ENCODE data around the gene SKIC8. TPM values are rescaled to one million over a fixed set of nuclear protein-coding genes. Genes with fewer than 3 reads are reported as not detected.

The SKIC8 gene
- total RNA-seq, 5 donors from 2014 or later (not counting 1 experiment from before 2014, with no cell fraction given) = 25.6 to 42.8 (median 33.5) TPM

DNA sequence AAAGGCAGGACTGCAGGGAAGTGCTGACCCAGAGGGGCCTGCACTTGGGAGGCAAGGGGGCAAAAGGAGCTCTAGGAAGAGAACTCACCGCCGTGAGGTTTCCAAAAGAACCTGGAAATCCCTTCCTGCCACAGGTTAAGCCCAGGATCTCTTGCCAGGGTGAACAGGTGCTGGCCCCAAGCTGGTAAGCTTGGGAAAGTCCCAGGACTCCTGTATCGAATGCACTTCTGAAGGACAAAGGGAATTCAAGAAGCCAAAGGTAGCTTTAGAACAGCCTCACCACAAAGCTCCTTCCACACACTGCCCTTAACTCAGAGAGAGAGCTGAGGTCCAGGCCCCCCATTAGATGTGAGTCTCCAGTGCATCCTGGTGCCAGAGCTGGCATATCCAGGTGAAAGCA lies 11.9 kb upstream of the SKIC8 start:
- H3K4me3 ChIP-seq (ENCODE audit: control insufficient read depth in 1 of 2, extremely low read depth in 1 of 2, low read length in 1 of 2) = no peak overlapping the region
- H3K4me1 ChIP-seq (ENCODE audit: control insufficient read depth in 1 of 2, extremely low read depth in 1 of 2, insufficient read depth in 2 of 2, low read length in 2 of 2) = no peaks in the 10 kb centered on the region
- 100% methylated on average over 1 of the region's 3 CpGs for WGBS (ENCODE audit: insufficient coverage)
- peaks cover 7 to 15% of the 10 kb centered on the region in 2 donors for H3K27me3 Mint-ChIP-seq
- no peak for DNase-seq
- ChIA-PET POLR2A (no interaction called here), CTCF (interaction anchor here in 1 of 2 donors (0.6 kb wide), 1 partner anchor 1400 kb away, joined by 6 read pairs; no protein-coding TSS in a partner anchor)
- no peaks in the 10 kb centered on the region for H3K36me3 Mint-ChIP-seq
- H3K27me3 ChIP-seq (replicated peaks in 1 of 2; ENCODE audit: control insufficient read depth in 2 of 2, extremely low read depth in 1 of 2, insufficient read depth in 2 of 2, low read length in 1 of 2) = peaks cover 0 to 43% of the 10 kb centered on the region in 2 experiments
- H3K9me3 Mint-ChIP-seq = no peaks in the 10 kb centered on the region
- no peak overlapping the region for H3K4me3 Mint-ChIP-seq
- no peaks in the 10 kb centered on the region for H3K36me3 ChIP-seq (ENCODE audit: control insufficient read depth in 2 of 2, extremely low read depth in 1 of 2, insufficient read depth in 1 of 2, low read length in 1 of 2)
- H3K9me3 ChIP-seq = no peaks in the 10 kb centered on the region
- H3K4me1 Mint-ChIP-seq = no peaks in the 10 kb centered on the region
- no peak overlapping the region for H3K27ac ChIP-seq (ENCODE audit: low read length)
- ATAC-seq (replicated peaks in 1 of 4) = no peak
- H3K27ac Mint-ChIP-seq = no peak overlapping the region

DNA sequence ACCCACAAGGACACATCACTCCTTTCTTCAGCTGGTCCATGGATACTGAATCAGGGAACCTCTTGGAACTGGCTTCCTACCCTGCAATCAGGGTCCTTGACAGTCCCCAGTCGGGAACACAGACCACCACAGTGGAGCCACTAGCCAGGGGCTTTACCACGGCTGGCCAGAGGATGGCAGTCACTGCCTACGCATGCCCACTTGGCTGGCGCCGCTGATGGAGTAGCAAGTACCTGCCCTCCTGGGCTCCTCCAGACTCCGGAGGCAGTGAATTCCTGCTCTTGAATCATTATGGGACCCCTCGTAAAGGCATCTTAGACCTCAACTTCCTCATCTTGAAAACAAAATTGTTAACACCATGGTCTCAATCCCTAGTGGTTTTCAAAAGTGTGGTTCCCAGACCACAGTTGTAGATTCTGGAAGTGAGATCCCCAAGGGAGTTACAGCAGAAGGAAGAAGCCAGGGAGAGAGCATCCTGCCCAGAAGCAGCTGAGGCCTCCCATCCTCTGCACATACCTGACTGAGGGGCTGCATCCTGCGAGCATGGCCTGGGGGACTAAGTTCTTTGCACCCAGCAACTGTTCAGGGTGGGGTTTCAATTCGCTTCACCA lies 9.1 kb upstream of the SKIC8 start:
- POLR2A ChIA-PET = no interaction called here
- no peak overlapping the region for H3K27ac ChIP-seq (ENCODE audit: low read length)
- 25% methylated on average over 8 of the region's 9 CpGs for WGBS (ENCODE audit: insufficient coverage)

DNA sequence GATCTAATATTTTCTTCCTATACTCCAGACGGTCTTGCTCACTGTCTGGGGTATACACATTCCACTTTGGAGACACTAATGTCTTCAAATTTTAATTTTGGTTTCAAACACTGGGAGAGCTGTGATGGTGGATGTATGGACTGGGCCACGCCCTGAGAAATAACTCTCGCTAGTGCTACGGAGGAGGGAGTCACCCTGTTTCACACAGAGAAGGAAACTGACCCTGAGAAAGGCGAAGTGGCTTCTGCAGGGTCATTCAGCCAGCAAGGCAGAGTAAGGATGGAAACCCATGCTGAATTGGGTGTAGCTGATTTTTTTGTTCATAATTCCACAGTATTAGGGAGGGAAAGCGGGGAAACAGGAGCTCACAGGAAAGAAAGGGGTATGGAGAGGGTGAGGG lies 8.6 kb upstream of the SKIC8 start:
- no peak overlapping the region for H3K4me3 Mint-ChIP-seq
- Histone ChIP-seq H3K4me1 (ENCODE audit: control insufficient read depth in 1 of 2, extremely low read depth in 1 of 2, insufficient read depth in 2 of 2, low read length in 2 of 2) (no peaks in the 10 kb centered on the region), H3K27ac (ENCODE audit: low read length) (no peak overlapping the region), H3K36me3 (ENCODE audit: control insufficient read depth in 2 of 2, extremely low read depth in 1 of 2, insufficient read depth in 1 of 2, low read length in 1 of 2) (no peaks in the 10 kb centered on the region), H3K27me3 (replicated peaks in 1 of 2; ENCODE audit: control insufficient read depth in 2 of 2, extremely low read depth in 1 of 2, insufficient read depth in 2 of 2, low read length in 1 of 2) (peaks cover 0 to 41% of the 10 kb centered on the region in 2 experiments), H3K4me3 (ENCODE audit: control insufficient read depth in 1 of 2, extremely low read depth in 1 of 2, low read length in 1 of 2) (no peak overlapping the region), H3K9me3 (no peaks in the 10 kb centered on the region)
- H3K4me1 Mint-ChIP-seq = no peaks in the 10 kb centered on the region
- H3K9me3 Mint-ChIP-seq = no peaks in the 10 kb centered on the region
- ATAC-seq (replicated peaks in 1 of 4) (no peak), DNase-seq (no peak)
- H3K27ac Mint-ChIP-seq = no peak overlapping the region
- no peaks in the 10 kb centered on the region for H3K36me3 Mint-ChIP-seq
- POLR2A ChIA-PET = no interaction called here
- 60% methylated on average over 1 of the region's 6 CpGs for WGBS (ENCODE audit: insufficient coverage)
- CTCF ChIA-PET = interaction anchor here in 1 of 2 donors (1.0 to 1.1 kb wide), 2 partner anchors 8 to 130 kb away, joined by 3 read pairs; partner anchors contain the start of genes IREB2 and SKIC8
- peaks cover 10 to 18% of the 10 kb centered on the region in 2 donors for H3K27me3 Mint-ChIP-seq

More for the DNA sequence above, 9.1 kb upstream of the SKIC8 start:
- H3K4me3 ChIP-seq (ENCODE audit: control insufficient read depth in 1 of 2, extremely low read depth in 1 of 2, low read length in 1 of 2) = no peak overlapping the region
- Mint-ChIP-seq H3K4me1 (no peaks in the 10 kb centered on the region), H3K27me3 (peaks cover 10 to 18% of the 10 kb centered on the region in 2 donors), H3K27ac (no peak overlapping the region), H3K36me3 (no peaks in the 10 kb centered on the region), H3K9me3 (no peaks in the 10 kb centered on the region), H3K4me3 (no peak overlapping the region)
- no peaks in the 10 kb centered on the region for H3K36me3 ChIP-seq (ENCODE audit: control insufficient read depth in 2 of 2, extremely low read depth in 1 of 2, insufficient read depth in 1 of 2, low read length in 1 of 2)
- H3K9me3 ChIP-seq = no peaks in the 10 kb centered on the region
- H3K4me1 ChIP-seq (ENCODE audit: control insufficient read depth in 1 of 2, extremely low read depth in 1 of 2, insufficient read depth in 2 of 2, low read length in 2 of 2) = no peaks in the 10 kb centered on the region
- H3K27me3 ChIP-seq (replicated peaks in 1 of 2; ENCODE audit: control insufficient read depth in 2 of 2, extremely low read depth in 1 of 2, insufficient read depth in 2 of 2, low read length in 1 of 2) = peaks cover 0 to 44% of the 10 kb centered on the region in 2 experiments
- ATAC-seq (replicated peaks in 1 of 4) (peak; percentile 48 to 56 (median 52)), DNase-seq (peak in 26 of 35 experiments; percentile 3 to 46 (median 20))
- CTCF ChIA-PET = interaction anchor here in 1 of 2 donors (1.0 to 1.1 kb wide), 2 partner anchors 9 to 130 kb away, joined by 3 read pairs; partner anchors contain the start of genes IREB2 and SKIC8

DNA sequence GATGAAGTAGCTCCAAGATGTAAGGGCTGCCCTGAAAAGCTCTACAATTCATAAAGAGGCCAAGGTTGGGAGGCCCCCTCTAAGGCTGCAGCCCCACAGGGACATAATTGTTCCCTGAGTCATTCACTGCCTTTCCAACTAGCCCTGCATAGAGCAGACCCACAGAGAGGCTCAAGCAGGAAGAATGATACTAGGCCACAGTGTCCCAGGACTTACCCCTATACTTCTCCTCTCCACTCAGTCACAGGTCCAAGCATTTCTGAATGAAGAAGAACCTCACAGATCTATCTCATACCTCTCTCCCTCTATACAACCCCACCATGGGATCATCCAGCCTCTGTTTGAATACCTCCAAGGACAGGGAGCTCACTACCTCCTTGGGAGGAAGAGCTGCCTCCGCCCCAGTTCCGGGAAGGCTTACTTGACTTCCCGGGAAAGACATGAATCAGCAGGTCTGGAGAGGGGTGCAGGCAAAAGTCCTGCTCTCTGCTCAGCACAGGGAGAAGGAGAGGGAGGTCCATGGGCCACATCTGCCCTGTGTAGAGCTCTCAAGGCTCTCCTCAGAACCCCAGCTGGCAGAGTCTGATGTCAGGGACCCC lies 6.9 kb upstream of the SKIC8 start:
- Mint-ChIP-seq H3K27ac (no peak overlapping the region), H3K4me3 (no peak overlapping the region), H3K27me3 (peaks cover 10 to 18% of the 10 kb centered on the region in 2 donors)

DNA sequence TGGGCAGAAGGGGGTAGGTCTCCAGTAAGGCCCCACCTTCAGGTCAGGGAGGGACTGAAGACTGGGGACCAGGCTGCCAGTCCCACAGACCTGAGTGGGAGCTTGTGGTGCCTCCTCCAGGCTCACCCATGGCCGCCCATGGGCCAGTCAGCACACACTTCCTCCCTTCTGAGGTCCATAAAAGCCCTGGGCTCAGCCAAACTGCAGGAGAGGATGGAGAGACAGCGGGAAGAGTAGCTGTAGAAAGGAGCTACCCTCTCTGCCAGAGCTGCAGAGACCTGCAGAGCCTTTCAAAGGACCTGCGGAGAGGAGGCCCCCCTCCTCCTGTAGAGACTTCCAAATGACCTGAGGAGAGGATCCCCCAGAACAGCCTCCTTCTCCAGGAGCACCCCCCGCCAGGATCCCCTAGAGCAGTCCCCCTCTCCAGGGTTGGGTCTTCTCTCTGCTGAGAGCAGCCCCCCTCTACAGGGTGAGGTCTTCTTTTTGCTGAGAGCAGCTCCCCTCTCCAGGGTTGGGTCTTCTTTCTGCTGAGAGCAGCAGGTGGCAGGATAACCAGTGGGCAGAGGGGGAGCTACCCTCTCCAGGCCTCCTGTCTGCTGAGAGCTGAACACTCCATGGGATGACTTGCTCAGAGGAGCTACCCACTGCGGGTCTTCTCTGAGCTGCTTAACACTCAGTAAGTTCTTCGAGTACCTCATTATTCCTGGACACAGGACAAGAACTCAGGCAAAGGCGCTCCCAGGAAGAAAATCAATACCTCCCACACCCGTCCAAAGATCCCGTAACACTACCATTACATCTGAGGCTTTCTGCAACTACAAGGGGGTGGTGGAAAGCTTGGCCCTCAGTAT lies 5.0 kb upstream of the SKIC8 start:
- Histone ChIP-seq H3K9me3 (no peaks in the 10 kb centered on the region), H3K27ac (ENCODE audit: low read length) (no peak overlapping the region), H3K4me3 (ENCODE audit: control insufficient read depth in 1 of 2, extremely low read depth in 1 of 2, low read length in 1 of 2) (no peak overlapping the region), H3K4me1 (ENCODE audit: control insufficient read depth in 1 of 2, extremely low read depth in 1 of 2, insufficient read depth in 2 of 2, low read length in 2 of 2) (peaks cover 0 to 7% of the 10 kb centered on the region in 2 experiments), H3K27me3 (replicated peaks in 1 of 2; ENCODE audit: control insufficient read depth in 2 of 2, extremely low read depth in 1 of 2, insufficient read depth in 2 of 2, low read length in 1 of 2) (peaks cover 0 to 36% of the 10 kb centered on the region in 2 experiments), H3K36me3 (ENCODE audit: control insufficient read depth in 2 of 2, extremely low read depth in 1 of 2, insufficient read depth in 1 of 2, low read length in 1 of 2) (no peaks in the 10 kb centered on the region)
- Mint-ChIP-seq H3K36me3 (no peaks in the 10 kb centered on the region), H3K4me3 (no peak overlapping the region), H3K4me1 (peaks cover 4 to 8% (median 5%) of the 10 kb centered on the region in 3 donors), H3K9me3 (no peaks in the 10 kb centered on the region), H3K27me3 (peaks cover 10 to 12% of the 10 kb centered on the region in 2 donors), H3K27ac (no peak overlapping the region)
- 81% methylated on average over 4 of the region's 9 CpGs for WGBS (ENCODE audit: insufficient coverage)
- ChIA-PET CTCF (no interaction called here), POLR2A (no interaction called here)
- ATAC-seq (replicated peaks in 1 of 4) = no peak
- no peak for DNase-seq

More for the DNA sequence above, 6.9 kb upstream of the SKIC8 start:
- Histone ChIP-seq H3K36me3 (ENCODE audit: control insufficient read depth in 2 of 2, extremely low read depth in 1 of 2, insufficient read depth in 1 of 2, low read length in 1 of 2) (no peaks in the 10 kb centered on the region), H3K4me1 (ENCODE audit: control insufficient read depth in 1 of 2, extremely low read depth in 1 of 2, insufficient read depth in 2 of 2, low read length in 2 of 2) (no peaks in the 10 kb centered on the region), H3K27me3 (replicated peaks in 1 of 2; ENCODE audit: control insufficient read depth in 2 of 2, extremely low read depth in 1 of 2, insufficient read depth in 2 of 2, low read length in 1 of 2) (peaks cover 0 to 41% of the 10 kb centered on the region in 2 experiments), H3K4me3 (ENCODE audit: control insufficient read depth in 1 of 2, extremely low read depth in 1 of 2, low read length in 1 of 2) (no peak overlapping the region), H3K27ac (ENCODE audit: low read length) (no peak overlapping the region), H3K9me3 (no peaks in the 10 kb centered on the region)
- no peak for ATAC-seq (replicated peaks in 1 of 4)
- CTCF ChIA-PET = interaction anchor here (0.7 to 1.0 kb wide), 2 partner anchors 11 to 38 kb away, joined by 3 to 6 read pairs; no protein-coding TSS in a partner anchor
- H3K9me3 Mint-ChIP-seq = no peaks in the 10 kb centered on the region
- POLR2A ChIA-PET = no interaction called here
- no peak for DNase-seq
- no CpG with 5 or more reads among the region's 3 CpGs for WGBS (ENCODE audit: insufficient coverage)
- peaks cover 0 to 3% (median 1%) of the 10 kb centered on the region in 3 donors for H3K4me1 Mint-ChIP-seq
- H3K36me3 Mint-ChIP-seq = no peaks in the 10 kb centered on the region

DNA sequence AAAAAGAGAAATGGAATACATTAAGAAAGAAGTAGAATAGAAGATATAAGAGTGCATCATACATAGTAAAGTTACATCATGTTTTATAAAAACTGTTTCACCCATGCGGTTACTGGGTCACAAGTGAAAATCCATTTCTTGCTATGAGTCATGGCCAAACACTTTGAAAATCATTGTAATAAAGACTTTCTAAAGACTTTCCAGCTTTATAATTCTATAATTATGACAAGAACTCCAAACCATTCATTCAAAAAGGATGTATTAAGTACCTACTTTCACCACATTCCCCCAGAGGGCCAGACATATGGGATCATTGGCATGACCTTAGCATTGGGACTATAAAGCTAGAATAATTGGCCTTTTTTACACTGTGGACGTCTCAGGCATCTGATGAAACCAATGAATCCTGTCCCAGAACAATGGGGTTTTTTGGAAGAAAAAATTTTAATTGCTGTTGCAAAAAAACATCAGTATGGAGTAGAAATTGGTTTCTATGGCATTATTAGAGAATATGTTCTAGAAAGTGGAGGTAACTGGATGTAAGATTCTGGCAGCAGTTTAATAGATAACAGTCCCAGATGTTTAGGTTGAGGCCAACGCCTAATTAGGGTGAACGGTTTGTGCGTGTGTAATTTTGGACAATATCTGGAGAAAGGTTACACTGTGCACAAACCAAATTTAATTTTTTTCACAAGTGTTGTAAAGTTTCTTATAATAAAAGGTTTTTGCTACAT lies 3.3 kb upstream of the SKIC8 start:
- H3K4me1 ChIP-seq (ENCODE audit: control insufficient read depth in 1 of 2, extremely low read depth in 1 of 2, insufficient read depth in 2 of 2, low read length in 2 of 2) = peaks cover 9 to 14% of the 10 kb centered on the region in 2 experiments
- ChIA-PET POLR2A (no interaction called here), CTCF (no interaction called here)
- no peaks in the 10 kb centered on the region for H3K36me3 ChIP-seq (ENCODE audit: control insufficient read depth in 2 of 2, extremely low read depth in 1 of 2, insufficient read depth in 1 of 2, low read length in 1 of 2)
- DNase-seq (no peak), ATAC-seq (replicated peaks in 1 of 4) (no peak)
- H3K4me1 Mint-ChIP-seq = peaks cover 15 to 24% (median 19%) of the 10 kb centered on the region in 3 donors
- no peaks in the 10 kb centered on the region for H3K9me3 ChIP-seq
- 50% methylated on average over 1 of the region's 5 CpGs for WGBS (ENCODE audit: insufficient coverage)
- H3K27ac Mint-ChIP-seq = no peak overlapping the region
- H3K4me3 ChIP-seq (ENCODE audit: control insufficient read depth in 1 of 2, extremely low read depth in 1 of 2, low read length in 1 of 2) = no peak overlapping the region
- H3K4me3 Mint-ChIP-seq = no peak overlapping the region
- H3K27me3 ChIP-seq (replicated peaks in 1 of 2; ENCODE audit: control insufficient read depth in 2 of 2, extremely low read depth in 1 of 2, insufficient read depth in 2 of 2, low read length in 1 of 2) = peaks cover 0 to 22% of the 10 kb centered on the region in 2 experiments
- no peak overlapping the region for H3K27ac ChIP-seq (ENCODE audit: low read length)
- no peaks in the 10 kb centered on the region for H3K36me3 Mint-ChIP-seq
- peaks cover 3 to 6% of the 10 kb centered on the region in 2 donors for H3K27me3 Mint-ChIP-seq
- no peaks in the 10 kb centered on the region for H3K9me3 Mint-ChIP-seq

Measured in T-cell (primary cell).